Left lung (tissue), 10 donors: ENCODE measurements around the gene GDAP2. TPM values are rescaled to one million over a fixed set of nuclear protein-coding genes. Genes with fewer than 3 reads are reported as not detected.

ENCODE experiments used
- ATAC-seq: fragments of 200-7000 bp; cut with Tn5 transposase; one replicate; pipeline ENCODE4 v1.9.1; 2020; ENCODE audit warnings: moderate library complexity
- DNase-seq, 4 donors: peaks; one replicate each; pipeline ENCODE4 v3.0.0-alpha.2; 2013 to 2020
- H3K27ac ChIP-seq, 2 donors: fragments of 200-600 bp; sonication (generic) in 1 of 2; one replicate each; pipeline versions ENCODE4 v1.5.0 to v1.8.0; 2020 to 2021
- H3K27me3 ChIP-seq, 2 donors: fragments of 200-600 bp; sonication (generic) in 1 of 2; one replicate each; pipeline versions ENCODE4 v1.5.0 to v1.8.0; 2020 to 2021
- H3K36me3 ChIP-seq, 2 donors: fragments of 200-600 bp; sonication (generic) in 1 of 2; one replicate each; pipeline versions ENCODE4 v1.5.0 to v1.8.0; 2020 to 2021
- H3K4me1 ChIP-seq, 2 donors: fragments of 200-600 bp; one replicate each; pipeline ENCODE4 v1.8.0; 2021
- H3K4me3 ChIP-seq, 2 donors: fragments of 200-600 bp; sonication (generic) in 1 of 2; one replicate each; pipeline versions ENCODE4 v1.5.0 to v1.8.0; 2020 to 2021; ENCODE audit warnings: mild to moderate bottlenecking in 1 of 2
- H3K9me3 ChIP-seq, 2 donors: fragments of 200-600 bp; sonication (generic) in 1 of 2; one replicate each; pipeline versions ENCODE4 v1.5.0 to v1.8.0; 2020 to 2021
- intact Hi-C, 2 donors: fragments of 100-400 bp; cut with DNase I; formaldehyde crosslinking; loops; one replicate each; pipeline versions ENCODE4 v1.11.2 to v1.14.2; 2022
- polyA plus RNA-seq, 6 donors: library from polyadenylated mRNA; unstranded; fragments of 120-200 nt; gene quantifications; one replicate each; pipeline ENCODE4 v1.2.1, GENCODE V29; 2013; ENCODE audit not compliant: insufficient read length in 6 of 6
- total RNA-seq, 2 donors: library from RNA; stranded (reverse); fragmentation: NEBNext Ultra II Directional; extraction: Animal tissue kit (Norgen Biotek cat#: 25700); gene quantifications; one replicate each; pipeline ENCODE4 v1.2.1, GENCODE V29; 2021
- TF ChIP-seq, protein P1 (sequence below), 2 donors: fragments of 200-600 bp; sonication (generic) in 1 of 2; IDR thresholded peaks; one replicate each; pipeline versions ENCODE4 v1.5.0 to v1.8.0; 2021; ENCODE audit warnings: antibody characterized with exemption in 2 of 2
- donor health status: DM: no; HTN: yes; CAD: no.
- donor health status: DM: no; HTN: no; CAD: no.

GDAP2 gene
- total and polyA plus RNA-seq, 8 donors: 12.5 to 33.3 (median 17.8) TPM

DNA sequence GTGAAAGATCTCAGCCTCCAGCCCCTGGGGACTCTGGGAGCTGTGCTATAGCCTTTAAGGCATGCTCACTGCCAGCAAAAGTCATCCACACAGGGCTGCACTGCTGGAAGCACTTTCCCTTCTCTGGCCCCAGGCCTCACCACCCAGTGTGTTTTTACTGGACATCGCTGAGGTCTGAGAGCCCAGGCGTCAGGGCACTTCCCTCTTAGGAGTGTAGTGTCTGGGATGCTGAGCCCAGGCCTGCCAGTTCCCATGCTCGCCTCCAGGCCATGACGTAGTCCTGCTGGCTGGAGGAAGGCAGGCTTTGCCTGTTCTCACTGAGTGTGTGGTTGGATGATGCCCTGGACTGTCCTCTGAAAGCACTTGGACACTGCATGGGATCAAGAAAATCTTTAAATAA lies 101.2 kb downstream of the GDAP2 start:
- Histone ChIP-seq H3K27ac (peak overlapping the region in 1 of 2 donors; percentile 42), H3K9me3 (no peaks in the 10 kb centered on the region), H3K4me3 (no peak overlapping the region), H3K27me3 (no peaks in the 10 kb centered on the region), H3K4me1 (peaks cover 0 to 6% of the 10 kb centered on the region in 2 donors), H3K36me3 (no peaks in the 10 kb centered on the region)
- TF ChIP-seq, protein P1, sequence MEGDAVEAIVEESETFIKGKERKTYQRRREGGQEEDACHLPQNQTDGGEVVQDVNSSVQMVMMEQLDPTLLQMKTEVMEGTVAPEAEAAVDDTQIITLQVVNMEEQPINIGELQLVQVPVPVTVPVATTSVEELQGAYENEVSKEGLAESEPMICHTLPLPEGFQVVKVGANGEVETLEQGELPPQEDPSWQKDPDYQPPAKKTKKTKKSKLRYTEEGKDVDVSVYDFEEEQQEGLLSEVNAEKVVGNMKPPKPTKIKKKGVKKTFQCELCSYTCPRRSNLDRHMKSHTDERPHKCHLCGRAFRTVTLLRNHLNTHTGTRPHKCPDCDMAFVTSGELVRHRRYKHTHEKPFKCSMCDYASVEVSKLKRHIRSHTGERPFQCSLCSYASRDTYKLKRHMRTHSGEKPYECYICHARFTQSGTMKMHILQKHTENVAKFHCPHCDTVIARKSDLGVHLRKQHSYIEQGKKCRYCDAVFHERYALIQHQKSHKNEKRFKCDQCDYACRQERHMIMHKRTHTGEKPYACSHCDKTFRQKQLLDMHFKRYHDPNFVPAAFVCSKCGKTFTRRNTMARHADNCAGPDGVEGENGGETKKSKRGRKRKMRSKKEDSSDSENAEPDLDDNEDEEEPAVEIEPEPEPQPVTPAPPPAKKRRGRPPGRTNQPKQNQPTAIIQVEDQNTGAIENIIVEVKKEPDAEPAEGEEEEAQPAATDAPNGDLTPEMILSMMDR (IDR thresholded peaks at IDR 0.05): no peak
- peak in 1 of 4 donors; percentile 60 for DNase-seq
- peak; percentile 59 for ATAC-seq
- intact Hi-C loops: no loop called here

DNA sequence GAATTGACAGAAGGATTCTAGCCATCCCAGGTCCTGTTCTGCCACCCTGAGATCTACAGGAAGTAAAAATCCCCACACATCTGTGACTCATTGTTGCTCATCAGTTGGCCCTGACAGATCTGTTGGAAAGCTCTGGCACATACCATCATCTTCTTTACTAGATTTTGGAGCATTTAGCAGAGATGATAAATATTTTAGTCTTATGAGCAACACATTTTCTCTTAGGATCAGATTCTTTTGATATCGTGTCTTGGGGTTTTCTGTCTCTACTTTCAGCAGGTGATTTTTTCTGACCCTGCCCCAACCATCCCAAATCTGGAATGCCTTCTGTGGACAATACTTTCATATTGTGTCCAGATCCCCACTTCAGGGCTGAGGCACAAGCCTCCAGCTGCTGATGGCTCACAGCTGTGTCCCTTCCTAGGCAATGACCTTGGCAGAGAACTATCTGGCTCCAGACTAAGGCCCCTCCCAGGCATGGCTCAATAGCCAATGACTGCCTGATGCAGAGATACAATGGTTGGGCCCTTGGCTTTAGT lies 102.8 kb downstream of the GDAP2 start:
- H3K4me3 ChIP-seq: no peak overlapping the region
- TF ChIP-seq, protein P1 (IDR thresholded peaks at IDR 0.05): no peak
- DNase-seq: peak in 1 of 4 donors; percentile 53
- H3K36me3 ChIP-seq: no peaks in the 10 kb centered on the region
- intact Hi-C loops: no loop called here
- peaks cover 0 to 6% of the 10 kb centered on the region in 2 donors for H3K4me1 ChIP-seq
- no peaks in the 10 kb centered on the region for H3K9me3 ChIP-seq
- H3K27ac ChIP-seq: no peak overlapping the region
- H3K27me3 ChIP-seq: no peaks in the 10 kb centered on the region
- ATAC-seq: peak; percentile 52

DNA sequence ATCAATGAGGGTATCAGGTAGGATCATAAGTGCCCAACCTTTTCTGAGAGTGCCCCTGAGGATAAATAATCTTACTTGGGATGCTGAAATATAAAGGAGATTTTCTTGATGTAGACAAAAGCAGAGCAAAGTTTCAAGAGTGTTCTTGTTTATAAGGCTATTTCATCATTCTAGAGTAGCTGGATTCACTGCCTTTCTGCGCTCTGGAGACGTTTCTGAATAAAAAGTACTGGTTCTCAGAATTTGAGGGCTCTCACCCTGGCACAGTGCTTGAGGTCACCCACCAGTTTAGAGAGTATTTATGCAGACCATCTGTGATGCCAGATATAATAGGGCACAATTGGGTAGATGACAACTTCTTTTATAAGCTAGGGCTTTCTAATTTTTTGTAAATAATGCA lies 103.3 kb downstream of the GDAP2 start:
- DNase-seq (no peak), ATAC-seq (no peak)
- TF ChIP-seq, protein P1 (IDR thresholded peaks at IDR 0.05): no peak
- Histone ChIP-seq H3K4me3 (no peak overlapping the region), H3K9me3 (no peaks in the 10 kb centered on the region), H3K36me3 (no peaks in the 10 kb centered on the region), H3K27me3 (no peaks in the 10 kb centered on the region), H3K27ac (no peak overlapping the region), H3K4me1 (peaks cover 0 to 6% of the 10 kb centered on the region in 2 donors)
- intact Hi-C loops: no loop called here

DNA sequence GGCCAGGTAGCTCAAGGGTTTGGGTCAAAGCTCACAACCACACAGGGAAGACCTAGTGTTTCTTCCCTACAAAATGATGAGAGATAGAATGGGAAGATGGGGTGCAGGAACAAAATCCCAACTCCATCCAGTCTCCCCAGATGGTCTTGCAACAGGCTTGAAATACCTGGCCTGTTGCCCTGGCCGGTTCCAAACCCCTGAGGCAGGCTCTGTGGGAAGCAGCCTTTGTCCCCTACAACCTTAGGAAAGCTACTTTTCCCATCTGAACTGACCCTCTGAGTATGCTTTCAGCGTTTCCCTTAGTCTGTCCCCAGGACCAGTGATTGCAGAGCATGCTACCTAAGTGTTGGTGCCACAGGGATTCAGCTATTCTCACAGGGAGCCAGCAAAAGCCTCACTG lies 104.0 kb downstream of the GDAP2 start:
- Histone ChIP-seq H3K36me3 (no peaks in the 10 kb centered on the region), H3K27ac (no peak overlapping the region), H3K27me3 (no peaks in the 10 kb centered on the region), H3K9me3 (no peaks in the 10 kb centered on the region), H3K4me1 (peaks cover 0 to 6% of the 10 kb centered on the region in 2 donors), H3K4me3 (no peak overlapping the region)
- intact Hi-C loops: no loop called here
- no peak for DNase-seq
- no peak for ATAC-seq
- TF ChIP-seq, protein P1 (IDR thresholded peaks at IDR 0.05): no peak

DNA sequence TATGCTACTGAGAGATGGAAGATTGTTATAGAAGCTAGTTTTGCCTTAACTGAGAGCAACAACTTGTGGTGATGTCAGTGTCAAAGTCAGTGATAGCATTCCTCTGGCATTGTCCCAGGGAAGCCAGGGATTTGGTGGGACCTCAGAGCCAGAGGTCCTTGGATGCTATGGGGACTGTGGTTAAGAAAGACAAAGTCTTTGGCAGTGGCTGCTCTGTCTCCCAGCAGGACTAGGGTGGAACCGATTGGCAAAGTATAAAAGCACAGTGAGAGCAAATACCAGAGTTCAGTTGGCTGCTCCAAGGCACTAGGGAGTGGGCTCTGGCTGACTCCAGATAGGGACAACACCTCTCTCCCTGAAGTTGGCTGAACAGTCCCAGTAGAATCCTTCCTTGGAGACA lies 104.8 kb downstream of the GDAP2 start:
- ATAC-seq (no peak), DNase-seq (no peak)
- H3K4me1 ChIP-seq: peaks cover 0 to 6% of the 10 kb centered on the region in 2 donors
- TF ChIP-seq, protein P1 (IDR thresholded peaks at IDR 0.05): no peak
- H3K27ac ChIP-seq: no peak overlapping the region
- H3K36me3 ChIP-seq: no peaks in the 10 kb centered on the region
- H3K27me3 ChIP-seq: no peaks in the 10 kb centered on the region
- H3K4me3 ChIP-seq: no peak overlapping the region
- H3K9me3 ChIP-seq: no peaks in the 10 kb centered on the region
- intact Hi-C loops: no loop called here
